Naive thymus-derived CD8-positive, alpha-beta T cell (primary cell): ENCODE results near the gene UIMC1. TPM values are rescaled to one million over a fixed set of nuclear protein-coding genes. Genes with fewer than 3 reads are reported as not detected.
A peak's percentile ranks its signal among the peaks of the same experiment; 100 is the strongest.
"Not testable (repeated sequence)": the region's sequence is repeated elsewhere in the genome, so short reads cannot be mapped to it uniquely, and the experiment has no call there.

Experiments
- ATAC-seq, 2 donors: fragments of 150-1000 bp; cut with Tn5 transposase in 1 of 2; sonication (Bioruptor Pico), chemical (Tn5 transposase) in 1 of 2; 1 replicate in 1 of 2; 2 replicates in 1 of 2; pipeline ENCODE4 v1.10.0; 2021; ENCODE audit warnings: mild to moderate bottlenecking in 2 of 2, moderate library complexity in 2 of 2
- POLR2A ChIA-PET: fragments of 350-600 bp; sonication (Branson Sonifier 250); formaldehyde crosslinking; loops from one replicate; lab custom pipeline; 2021; ENCODE audit warnings: antibody characterized with exemption; lab: Charles Lee
- DNase-seq, 10 donors: peaks; one replicate each; pipeline versions ENCODE4 v3.0.0 to v3.0.0-alpha.2; 2020 to 2022
- H3K27ac Mint-ChIP-seq, 10 donors: one replicate each; pipeline ENCODE4 v1.8.0; 2020 to 2022; ENCODE audit warnings: mild to moderate bottlenecking in 10 of 10, mixed read lengths in 10 of 10, moderate library complexity in 4 of 10, inconsistent platforms in 1 of 10
- H3K27me3 Mint-ChIP-seq, 5 donors: one replicate each; pipeline ENCODE4 v1.8.0; 2021 to 2022; ENCODE audit warnings: mixed read lengths in 5 of 5
- H3K36me3 Mint-ChIP-seq, 3 donors: one replicate each; pipeline ENCODE4 v1.8.0; 2020 to 2022; ENCODE audit warnings: mixed read lengths in 3 of 3, mild to moderate bottlenecking in 2 of 3, inconsistent platforms in 1 of 3
- H3K4me1 Mint-ChIP-seq, 4 donors: one replicate each; pipeline ENCODE4 v1.8.0; 2021 to 2022; ENCODE audit warnings: mixed read lengths in 4 of 4
- H3K4me3 Mint-ChIP-seq, 10 donors: one replicate each; pipeline ENCODE4 v1.8.0; 2020 to 2022; ENCODE audit warnings: mild to moderate bottlenecking in 10 of 10, mixed read lengths in 10 of 10, moderate library complexity in 6 of 10, inconsistent platforms in 1 of 10
- H3K9me3 Mint-ChIP-seq, 9 donors: one replicate each; pipeline ENCODE4 v1.8.0; 2020 to 2022; ENCODE audit warnings: mixed read lengths in 9 of 9, mild to moderate bottlenecking in 3 of 9, inconsistent platforms in 1 of 9, moderate library complexity in 1 of 9
- polyA plus RNA-seq, 3 donors: library from polyadenylated mRNA; unstranded; fragments of 300-500 nt; fragmentation: Illumina TruSeq; gene quantifications; one replicate each; pipeline ENCODE4 v1.2.3, GENCODE V29; 2021
- total RNA-seq, 8 experiments: library from RNA in 2 of 8; stranded (reverse) in 2 of 8; gene quantifications; one replicate each; pipeline ENCODE4 v1.2.3 and lab custom pipeline; 2021 to 2026

Gene UIMC1
- total and polyA plus RNA-seq, 5 experiments from 2014 or later, result 15.4 to 70.0 (median 31.0) TPM

- Mint-ChIP-seq H3K27ac (peak overlapping the region in 6 of 10 donors; percentile 11 to 88 (median 84)), H3K36me3 (peaks cover 0 to 21% (median 2%) of the 10 kb centered on the region in 3 donors), H3K4me3 (peak overlapping the region in 4 of 10 donors; percentile 36 to 77 (median 40)), H3K9me3 (no peaks in the 10 kb centered on the region), H3K27me3 (no peaks in the 10 kb centered on the region), H3K4me1 (peaks cover 2 to 54% (median 35%) of the 10 kb centered on the region in 4 donors)
- POLR2A ChIA-PET, result interaction anchor here (0.5 to 1.5 kb wide), 4 partner anchors 18 to 1458 kb away, joined by 3 to 5 read pairs (median 4); partner anchors contain the start of gene UIMC1
- ATAC-seq (no peak), DNase-seq (no peak)
Observed at GRCh38 chr5:176986280-176986679, 20.3 kb downstream of the UIMC1 start.

GRCh38 chr5:176985516-176985915, 21.1 kb downstream of the UIMC1 start:
- POLR2A ChIA-PET, result interaction anchor here (0.7 to 1.5 kb wide), 4 partner anchors 17 to 147 kb away, joined by 3 to 5 read pairs (median 4); partner anchors contain the start of gene UIMC1
- Mint-ChIP-seq H3K4me3 (peak overlapping the region; percentile 36 to 77 (median 58)), H3K4me1 (peaks cover 2 to 52% (median 34%) of the 10 kb centered on the region in 4 donors)

DNA sequence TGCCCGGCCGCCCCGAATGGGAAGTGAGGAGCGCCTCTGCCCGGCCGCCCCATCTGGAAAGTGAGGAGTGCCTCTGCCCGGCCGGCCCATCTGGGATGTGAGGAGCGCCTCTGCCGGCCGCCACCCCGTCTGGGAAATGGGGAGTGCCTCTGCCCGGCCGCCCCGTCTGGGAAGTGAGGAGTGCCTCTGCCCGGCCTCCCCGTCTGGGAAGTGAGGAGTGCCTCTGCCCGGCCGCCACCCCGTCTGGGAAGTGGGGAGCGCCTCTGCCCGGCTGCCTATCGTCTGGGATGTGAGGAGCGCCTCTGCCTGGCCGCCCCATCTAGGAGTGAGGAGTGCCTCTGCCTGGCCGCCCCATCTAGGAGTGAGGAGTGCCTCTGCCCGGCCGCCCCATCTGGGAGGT, 22.4 kb downstream of the UIMC1 start:
- not testable (repeated sequence) for ATAC-seq

More at GRCh38 chr5:176985516-176985915, 21.1 kb downstream of the UIMC1 start:
- Mint-ChIP-seq H3K27me3 (no peaks in the 10 kb centered on the region), H3K9me3 (no peaks in the 10 kb centered on the region), H3K27ac (peak overlapping the region; percentile 68 to 90 (median 86)), H3K36me3 (peaks cover 0 to 26% (median 2%) of the 10 kb centered on the region in 3 donors)
- ATAC-seq, result peak; percentile 97 to 100
- DNase-seq, result peak; percentile 9 to 71 (median 47)

DNA sequence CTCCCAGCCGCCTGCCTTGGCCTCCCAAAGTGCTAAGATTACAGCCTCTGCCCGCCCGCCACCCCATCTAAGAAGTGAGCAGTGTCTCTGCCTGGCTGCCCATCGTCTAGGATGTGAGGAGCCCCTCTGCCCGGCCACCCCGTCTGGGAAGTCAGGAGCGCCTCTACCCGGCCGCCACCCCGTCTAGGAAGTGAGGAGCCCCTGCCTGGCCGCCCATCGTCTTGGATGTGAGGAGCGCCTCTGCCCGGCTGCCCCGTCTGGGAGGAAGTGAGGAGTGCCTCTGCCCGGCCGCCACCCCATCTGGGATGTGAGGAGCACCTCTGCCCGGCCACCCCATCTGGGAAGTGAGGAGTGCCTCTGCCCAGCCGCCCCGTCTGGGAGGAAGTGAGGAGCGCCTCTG, 23.0 kb downstream of the UIMC1 start:
- DNase-seq, POLR2A ChIA-PET, H3K4me3 Mint-ChIP-seq: not testable (repeated sequence)

More for the DNA sequence above, 22.4 kb downstream of the UIMC1 start:
- H3K4me1 Mint-ChIP-seq, result peaks cover 0 to 47% (median 27%) of the 10 kb centered on the region in 4 donors
- peaks cover 0 to 38% (median 6%) of the 10 kb centered on the region in 3 donors for H3K36me3 Mint-ChIP-seq
- H3K27me3 Mint-ChIP-seq, H3K4me3 Mint-ChIP-seq, POLR2A ChIA-PET, H3K9me3 Mint-ChIP-seq, DNase-seq: not testable (repeated sequence)
- peak overlapping the region in 2 of 10 donors; percentile 38 to 55 for H3K27ac Mint-ChIP-seq

GRCh38 chr5:176983112-176983511, 23.5 kb downstream of the UIMC1 start:
- H3K4me3 Mint-ChIP-seq, H3K9me3 Mint-ChIP-seq, ATAC-seq, H3K27me3 Mint-ChIP-seq, POLR2A ChIA-PET, DNase-seq: not testable (repeated sequence)
- Mint-ChIP-seq H3K27ac (peak overlapping the region in 2 of 10 donors; percentile 39 to 41), H3K36me3 (peaks cover 0 to 44% (median 9%) of the 10 kb centered on the region in 3 donors), H3K4me1 (peaks cover 1 to 46% (median 22%) of the 10 kb centered on the region in 4 donors)

More for the DNA sequence above, 23.0 kb downstream of the UIMC1 start:
- ATAC-seq, H3K9me3 Mint-ChIP-seq, H3K27me3 Mint-ChIP-seq, H3K27ac Mint-ChIP-seq: not testable (repeated sequence)
- peaks cover 1 to 50% (median 26%) of the 10 kb centered on the region in 4 donors for H3K4me1 Mint-ChIP-seq
- peaks cover 0 to 44% (median 9%) of the 10 kb centered on the region in 3 donors for H3K36me3 Mint-ChIP-seq

GRCh38 chr5:176980818-176981217, 25.8 kb downstream of the UIMC1 start:
- H3K27me3 Mint-ChIP-seq, result no peaks in the 10 kb centered on the region
- no peaks in the 10 kb centered on the region for H3K9me3 Mint-ChIP-seq
- peaks cover 0 to 56% (median 13%) of the 10 kb centered on the region in 3 donors for H3K36me3 Mint-ChIP-seq
- no peak for ATAC-seq
- H3K27ac Mint-ChIP-seq, result peak overlapping the region in 2 of 10 donors; percentile 20 to 48
- H3K4me1 Mint-ChIP-seq, result peaks cover 1 to 26% (median 13%) of the 10 kb centered on the region in 4 donors
- no peak for DNase-seq
- H3K4me3 Mint-ChIP-seq, result no peak overlapping the region
- POLR2A ChIA-PET, result interaction anchor here (0.7 kb wide), 2 partner anchors 13 to 30 kb away, joined by 4 read pairs; no protein-coding TSS in a partner anchor

DNA sequence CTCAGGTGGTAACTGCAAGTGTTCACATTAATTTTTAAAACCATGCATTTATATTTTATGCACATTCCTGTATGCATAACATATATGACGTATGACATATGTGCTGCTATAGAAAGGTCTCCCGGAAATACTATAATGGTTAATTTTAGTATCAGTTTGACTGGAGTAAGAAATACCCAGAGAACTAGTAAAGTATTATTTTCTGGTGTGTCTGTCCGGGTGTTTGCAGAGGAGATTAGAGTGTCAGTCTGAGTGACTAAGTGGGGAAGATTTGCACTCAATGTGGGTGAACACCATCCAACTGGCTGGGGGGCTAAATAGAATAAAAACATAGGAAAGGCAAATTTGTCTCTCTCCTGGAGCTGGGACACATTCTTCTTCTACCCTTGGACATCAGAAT, 26.9 kb downstream of the UIMC1 start:
- Mint-ChIP-seq H3K27me3 (no peaks in the 10 kb centered on the region), H3K36me3 (peaks cover 0 to 67% (median 15%) of the 10 kb centered on the region in 3 donors), H3K9me3 (no peaks in the 10 kb centered on the region), H3K4me1 (peaks cover 1 to 22% (median 7%) of the 10 kb centered on the region in 4 donors), H3K27ac (peak overlapping the region in 2 of 10 donors; percentile 13 to 36), H3K4me3 (no peak overlapping the region)
- DNase-seq, result no peak
- ATAC-seq, result no peak
- POLR2A ChIA-PET, result interaction anchor here (0.6 kb wide), 1 partner anchor 20 kb away, joined by 4 read pairs; no protein-coding TSS in a partner anchor

GRCh38 chr5:176965633-176966032, 40.9 kb downstream of the UIMC1 start:
- DNase-seq (no peak), ATAC-seq (no peak)
- Mint-ChIP-seq H3K4me3 (no peak overlapping the region), H3K36me3 (peaks cover 9 to 56% (median 10%) of the 10 kb centered on the region in 3 donors), H3K9me3 (no peaks in the 10 kb centered on the region), H3K27ac (peak overlapping the region in 1 of 10 donors; percentile 27), H3K4me1 (peaks cover 0 to 5% (median 2%) of the 10 kb centered on the region in 4 donors), H3K27me3 (no peaks in the 10 kb centered on the region)
- POLR2A ChIA-PET, result interaction anchor here (0.7 kb wide), 1 partner anchor 265 kb away, joined by 3 read pairs; no protein-coding TSS in a partner anchor

GRCh38 chr5:176959051-176959450, 47.5 kb downstream of the UIMC1 start:
- no peaks in the 10 kb centered on the region for H3K27me3 Mint-ChIP-seq
- DNase-seq, result peak in 3 of 10 donors; percentile 29 to 51 (median 49)
- peak overlapping the region in 1 of 10 donors; percentile 62 for H3K27ac Mint-ChIP-seq
- POLR2A ChIA-PET, result interaction anchor here (0.6 kb wide), 1 partner anchor 21 kb away, joined by 4 read pairs; no protein-coding TSS in a partner anchor
- ATAC-seq, result peak; percentile 55 to 70
- H3K36me3 Mint-ChIP-seq, result peaks cover 0 to 44% (median 11%) of the 10 kb centered on the region in 3 donors
- H3K4me3 Mint-ChIP-seq, result no peak overlapping the region
- no peaks in the 10 kb centered on the region for H3K9me3 Mint-ChIP-seq
- H3K4me1 Mint-ChIP-seq, result peaks cover 2 to 9% (median 6%) of the 10 kb centered on the region in 4 donors

DNA sequence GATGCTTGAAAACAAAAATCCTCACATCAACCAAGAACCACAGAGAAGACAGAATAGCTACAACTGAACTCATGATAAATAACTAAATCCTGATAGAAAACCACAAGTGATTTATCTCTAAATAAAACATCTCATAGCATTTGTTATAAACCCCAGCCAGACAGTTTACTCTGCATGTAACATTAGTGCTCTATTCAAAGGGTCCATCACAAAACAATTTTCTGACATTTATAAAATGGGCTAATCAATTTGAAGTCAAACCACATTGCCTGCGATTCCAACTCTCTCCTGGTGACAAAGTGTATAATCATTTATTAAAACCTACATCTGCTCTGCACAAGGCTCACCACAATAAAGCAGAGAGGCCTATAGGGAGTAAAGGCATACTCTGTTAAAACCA, 49.8 kb downstream of the UIMC1 start:
- Mint-ChIP-seq H3K36me3 (peaks cover 0 to 57% (median 14%) of the 10 kb centered on the region in 3 donors), H3K27ac (peak overlapping the region in 1 of 10 donors; percentile 14), H3K9me3 (no peaks in the 10 kb centered on the region), H3K27me3 (no peaks in the 10 kb centered on the region), H3K4me3 (no peak overlapping the region), H3K4me1 (peaks cover 2 to 9% (median 5%) of the 10 kb centered on the region in 4 donors)
- POLR2A ChIA-PET, result no interaction called here
- ATAC-seq (no peak), DNase-seq (no peak)

- POLR2A ChIA-PET, result no interaction called here
- Mint-ChIP-seq H3K36me3 (peaks cover 0 to 65% (median 21%) of the 10 kb centered on the region in 3 donors), H3K4me1 (peaks cover 2 to 9% (median 5%) of the 10 kb centered on the region in 4 donors), H3K4me3 (no peak overlapping the region), H3K27ac (no peak overlapping the region), H3K27me3 (no peaks in the 10 kb centered on the region), H3K9me3 (no peaks in the 10 kb centered on the region)
- DNase-seq (no peak), ATAC-seq (no peak)
Observed at GRCh38 chr5:176955895-176956294, 50.7 kb downstream of the UIMC1 start.

- Mint-ChIP-seq H3K9me3 (no peaks in the 10 kb centered on the region), H3K27ac (peak overlapping the region in 1 of 10 donors; percentile 29), H3K4me1 (peaks cover 2 to 7% (median 4%) of the 10 kb centered on the region in 4 donors), H3K36me3 (peaks cover 0 to 82% (median 24%) of the 10 kb centered on the region in 3 donors), H3K27me3 (no peaks in the 10 kb centered on the region), H3K4me3 (no peak overlapping the region)
- DNase-seq, result no peak
- POLR2A ChIA-PET, result interaction anchor here (0.6 to 0.7 kb wide), 2 partner anchors 419 to 1561 kb away, joined by 3 to 6 read pairs; no protein-coding TSS in a partner anchor
- no peak for ATAC-seq
Observed at GRCh38 chr5:176954050-176954449, 52.5 kb downstream of the UIMC1 start.
